ENCODE results near the gene GMEB1. TPM values are rescaled to one million over a fixed set of nuclear protein-coding genes. Genes with fewer than 3 reads are reported as not detected.

The GMEB1 gene
- total RNA-seq, 1 donor from 2014 or later, result 12.6 TPM

- no peak overlapping the region for H3K27ac Mint-ChIP-seq (ENCODE audit: unreplicated experiment)
- DNase-seq (ENCODE audit: low read depth) (no peak), FAIRE-seq (no peak)
- no peak overlapping the region for H3K4me2 ChIP-seq (ENCODE audit: low read length)
- H3K4me3 Mint-ChIP-seq (ENCODE audit: unreplicated experiment), result no peak overlapping the region
- H3K4me3 ChIP-seq (ENCODE audit: insufficient read depth, low read depth, low read length), result no peak overlapping the region
- no peak for TF ChIP-seq EZH2 (IDR thresholded peaks at IDR 0.05; ENCODE audit: insufficient read depth, low read length)
- TF ChIP-seq, protein P1, sequence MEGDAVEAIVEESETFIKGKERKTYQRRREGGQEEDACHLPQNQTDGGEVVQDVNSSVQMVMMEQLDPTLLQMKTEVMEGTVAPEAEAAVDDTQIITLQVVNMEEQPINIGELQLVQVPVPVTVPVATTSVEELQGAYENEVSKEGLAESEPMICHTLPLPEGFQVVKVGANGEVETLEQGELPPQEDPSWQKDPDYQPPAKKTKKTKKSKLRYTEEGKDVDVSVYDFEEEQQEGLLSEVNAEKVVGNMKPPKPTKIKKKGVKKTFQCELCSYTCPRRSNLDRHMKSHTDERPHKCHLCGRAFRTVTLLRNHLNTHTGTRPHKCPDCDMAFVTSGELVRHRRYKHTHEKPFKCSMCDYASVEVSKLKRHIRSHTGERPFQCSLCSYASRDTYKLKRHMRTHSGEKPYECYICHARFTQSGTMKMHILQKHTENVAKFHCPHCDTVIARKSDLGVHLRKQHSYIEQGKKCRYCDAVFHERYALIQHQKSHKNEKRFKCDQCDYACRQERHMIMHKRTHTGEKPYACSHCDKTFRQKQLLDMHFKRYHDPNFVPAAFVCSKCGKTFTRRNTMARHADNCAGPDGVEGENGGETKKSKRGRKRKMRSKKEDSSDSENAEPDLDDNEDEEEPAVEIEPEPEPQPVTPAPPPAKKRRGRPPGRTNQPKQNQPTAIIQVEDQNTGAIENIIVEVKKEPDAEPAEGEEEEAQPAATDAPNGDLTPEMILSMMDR (IDR thresholded peaks at IDR 0.05; ENCODE audit: insufficient read depth, low read depth, low read length), result no peak
- no peaks in the 10 kb centered on the region for H3K9me3 ChIP-seq (ENCODE audit: insufficient read depth, low read depth, low read length)
- H2AFZ ChIP-seq (ENCODE audit: low read depth, low read length), result no peak overlapping the region
- no peaks in the 10 kb centered on the region for H3K9me3 Mint-ChIP-seq (ENCODE audit: unreplicated experiment)
- peaks cover 4% of the 10 kb centered on the region for H4K20me1 ChIP-seq (ENCODE audit: insufficient read depth, low read length)
- H3K79me2 ChIP-seq (ENCODE audit: insufficient read depth, low read length), result peaks cover 24% of the 10 kb centered on the region
- no peaks in the 10 kb centered on the region for H3K36me3 ChIP-seq (ENCODE audit: insufficient read depth, low read length)
- no peaks in the 10 kb centered on the region for H3K36me3 Mint-ChIP-seq (ENCODE audit: low read depth, unreplicated experiment)
- H3K27me3 ChIP-seq (ENCODE audit: insufficient read depth, low read length), result no peaks in the 10 kb centered on the region
- H3K4me1 Mint-ChIP-seq (ENCODE audit: low read depth, unreplicated experiment), result no peaks in the 10 kb centered on the region
- H3K4me1 ChIP-seq (ENCODE audit: insufficient read depth, low read length), result no peaks in the 10 kb centered on the region
- H3K27me3 Mint-ChIP-seq (ENCODE audit: low read depth, unreplicated experiment), result no peaks in the 10 kb centered on the region
- no peak overlapping the region for H3K27ac ChIP-seq (ENCODE audit: low read depth, low read length)
- no peak overlapping the region for H3K9ac ChIP-seq (ENCODE audit: low read length)
Measured at GRCh38 chr1:28675924-28676257, 7.3 kb downstream of the GMEB1 start.

DNA sequence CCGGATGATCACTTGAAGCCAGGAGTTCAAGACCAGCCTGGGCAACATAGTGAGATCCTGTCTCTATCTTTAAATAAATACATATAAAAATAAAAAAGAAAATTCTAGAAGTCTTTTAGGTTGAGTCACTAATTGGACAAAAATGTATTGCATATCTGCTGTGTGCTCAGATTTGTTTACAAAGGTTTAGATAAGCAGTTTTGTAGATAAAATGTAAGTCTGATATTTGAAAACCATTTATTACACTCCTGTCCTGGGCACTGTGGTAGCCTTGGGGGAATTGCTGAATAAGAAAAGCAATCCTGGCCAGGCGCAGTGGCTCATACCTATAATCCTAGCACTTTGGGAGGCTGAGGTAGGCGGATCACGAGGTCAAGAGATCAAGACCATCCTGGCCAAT is 11.6 kb downstream of the GMEB1 start:
- FAIRE-seq (no peak), DNase-seq (ENCODE audit: low read depth) (no peak)
- Mint-ChIP-seq H3K27me3 (ENCODE audit: low read depth, unreplicated experiment) (no peaks in the 10 kb centered on the region), H3K4me1 (ENCODE audit: low read depth, unreplicated experiment) (no peaks in the 10 kb centered on the region), H3K4me3 (ENCODE audit: unreplicated experiment) (no peak overlapping the region), H3K9me3 (ENCODE audit: unreplicated experiment) (no peaks in the 10 kb centered on the region), H3K27ac (ENCODE audit: unreplicated experiment) (no peak overlapping the region), H3K36me3 (ENCODE audit: low read depth, unreplicated experiment) (peaks cover 7% of the 10 kb centered on the region)
- no peak overlapping the region for H3K4me3 ChIP-seq (ENCODE audit: insufficient read depth, low read depth, low read length)
- TF ChIP-seq, protein P1 (IDR thresholded peaks at IDR 0.05; ENCODE audit: insufficient read depth, low read depth, low read length), result no peak
- TF ChIP-seq EZH2 (IDR thresholded peaks at IDR 0.05; ENCODE audit: insufficient read depth, low read length), result no peak
- H4K20me1 ChIP-seq (ENCODE audit: insufficient read depth, low read length), result peaks cover 4% of the 10 kb centered on the region
- H3K4me2 ChIP-seq (ENCODE audit: low read length), result no peak overlapping the region
- no peaks in the 10 kb centered on the region for H3K27me3 ChIP-seq (ENCODE audit: insufficient read depth, low read length)
- H3K9ac ChIP-seq (ENCODE audit: low read length), result no peak overlapping the region
- H3K4me1 ChIP-seq (ENCODE audit: insufficient read depth, low read length), result no peaks in the 10 kb centered on the region
- H3K9me3 ChIP-seq (ENCODE audit: insufficient read depth, low read depth, low read length), result no peaks in the 10 kb centered on the region
- no peak overlapping the region for H3K27ac ChIP-seq (ENCODE audit: low read depth, low read length)
- peaks cover 11% of the 10 kb centered on the region for H3K79me2 ChIP-seq (ENCODE audit: insufficient read depth, low read length)
- no peak overlapping the region for H2AFZ ChIP-seq (ENCODE audit: low read depth, low read length)
- no peaks in the 10 kb centered on the region for H3K36me3 ChIP-seq (ENCODE audit: insufficient read depth, low read length)

DNA sequence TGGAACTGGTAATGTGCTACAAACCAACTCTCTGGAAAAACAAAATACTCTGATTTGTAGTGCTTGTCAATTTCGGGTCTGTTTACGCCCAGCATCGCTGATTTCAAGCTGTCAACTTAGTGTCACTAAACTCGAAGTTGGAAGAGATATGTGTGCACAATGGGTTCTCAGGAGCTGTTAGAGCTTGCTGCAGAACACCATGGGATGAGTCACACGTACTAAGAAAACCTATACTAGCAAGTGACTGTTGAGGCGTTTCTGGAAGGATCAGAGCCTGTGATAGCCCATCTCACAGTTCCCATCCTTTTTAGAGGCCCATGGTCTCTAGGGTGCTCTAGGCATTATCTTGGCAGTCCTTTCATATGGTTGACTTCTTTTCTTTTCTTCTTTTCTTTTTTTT is 14.3 kb downstream of the GMEB1 start:
- Mint-ChIP-seq H3K27ac (ENCODE audit: unreplicated experiment) (no peak overlapping the region), H3K4me3 (ENCODE audit: unreplicated experiment) (no peak overlapping the region), H3K4me1 (ENCODE audit: low read depth, unreplicated experiment) (no peaks in the 10 kb centered on the region), H3K36me3 (ENCODE audit: low read depth, unreplicated experiment) (peaks cover 15% of the 10 kb centered on the region), H3K27me3 (ENCODE audit: low read depth, unreplicated experiment) (no peaks in the 10 kb centered on the region), H3K9me3 (ENCODE audit: unreplicated experiment) (no peaks in the 10 kb centered on the region)
- no peak for DNase-seq (ENCODE audit: low read depth)
- Histone ChIP-seq H3K4me3 (ENCODE audit: insufficient read depth, low read depth, low read length) (no peak overlapping the region), H2AFZ (ENCODE audit: low read depth, low read length) (no peak overlapping the region), H4K20me1 (ENCODE audit: insufficient read depth, low read length) (peaks cover 4% of the 10 kb centered on the region), H3K79me2 (ENCODE audit: insufficient read depth, low read length) (peaks cover 8% of the 10 kb centered on the region), H3K4me2 (ENCODE audit: low read length) (no peak overlapping the region), H3K36me3 (ENCODE audit: insufficient read depth, low read length) (no peaks in the 10 kb centered on the region), H3K27me3 (ENCODE audit: insufficient read depth, low read length) (no peaks in the 10 kb centered on the region), H3K4me1 (ENCODE audit: insufficient read depth, low read length) (no peaks in the 10 kb centered on the region), H3K9ac (ENCODE audit: low read length) (no peak overlapping the region), H3K9me3 (ENCODE audit: insufficient read depth, low read depth, low read length) (no peaks in the 10 kb centered on the region), H3K27ac (ENCODE audit: low read depth, low read length) (no peak overlapping the region)
- FAIRE-seq, result no peak
- TF ChIP-seq, protein P1 (IDR thresholded peaks at IDR 0.05; ENCODE audit: insufficient read depth, low read depth, low read length), result no peak
- TF ChIP-seq EZH2 (IDR thresholded peaks at IDR 0.05; ENCODE audit: insufficient read depth, low read length), result no peak
